Skin epidermis (tissue), 12 donors: ENCODE measurements around the gene PPARGC1A.

Source experiments
- H3K27ac ChIP-seq, 21 experiments: fragments of 200-600 bp; sonication (generic) in 11 of 21; one replicate each; pipeline ENCODE4 v1.5.0; 2020; ENCODE audit warnings: mild to moderate bottlenecking in 3 of 21, inconsistent platforms in 2 of 21, moderate library complexity in 2 of 21
- H3K4me3 ChIP-seq, 7 experiments: fragments of 200-600 bp; sonication (generic) in 2 of 7; one replicate each; pipeline ENCODE4 v1.5.0; 2020; ENCODE audit warnings: inconsistent platforms in 2 of 7, mild to moderate bottlenecking in 2 of 7, moderate library complexity in 1 of 7

PPARGC1A gene

GRCh38 chr4:23745377-23745776 is 144.5 kb downstream of the PPARGC1A start:
- Histone ChIP-seq H3K27ac (no peak overlapping the region), H3K4me3 (no peak overlapping the region)
